Right ventricle myocardium superior (tissue), 1 donor: ENCODE measurements around the gene MPDZ. TPM values are rescaled to one million over a fixed set of nuclear protein-coding genes. Genes with fewer than 3 reads are reported as not detected.

Source experiments
- ATAC-seq: fragments of 200-7000 bp; cut with Tn5 transposase; one replicate; pipeline ENCODE4 v1.9.1; 2020; ENCODE audit warnings: mild to moderate bottlenecking; ENCODE audit not compliant: poor library complexity
- DNase-seq: peaks from one replicate; pipeline ENCODE4 v3.0.0-alpha.2; 2020
- intact Hi-C: fragments of 100-400 bp; cut with DNase I; formaldehyde crosslinking; loops from one replicate; pipeline ENCODE4 v1.11.2; 2022
- total RNA-seq: library from RNA; stranded (reverse); fragmentation: NEBNext Ultra II Directional; extraction: Animal tissue kit (Norgen Biotek cat#: 25700); gene quantifications from one replicate; pipeline ENCODE4 v1.2.1, GENCODE V29; 2021
- donor health status: DM: no; HTN: yes; CAD: no; lungs with severe emphysema.

MPDZ gene
- total RNA-seq, 1 donor from 2014 or later, result 64.3 TPM

GRCh38 chr9:13113751-13114150 lies 165.7 kb downstream of the MPDZ start:
- intact Hi-C loops, result no loop called here
- DNase-seq (no peak), ATAC-seq (no peak)

GRCh38 chr9:13113216-13113615 lies 166.3 kb downstream of the MPDZ start:
- DNase-seq (no peak), ATAC-seq (no peak)
- intact Hi-C loops, result no loop called here

GRCh38 chr9:13111778-13112177 lies 167.7 kb downstream of the MPDZ start:
- intact Hi-C loops, result no loop called here
- no peak for ATAC-seq

GRCh38 chr9:13110766-13111417 lies 168.6 kb downstream of the MPDZ start:
- ATAC-seq (peak; percentile 83), DNase-seq (peak; percentile 68)
- intact Hi-C loops, result no loop called here

More at GRCh38 chr9:13111778-13112177, 167.7 kb downstream of the MPDZ start:
- no peak for DNase-seq

- DNase-seq (no peak), ATAC-seq (no peak)
- intact Hi-C loops, result no loop called here
Measured at GRCh38 chr9:13109781-13110180, 169.7 kb downstream of the MPDZ start.

GRCh38 chr9:13107008-13107407 lies 172.5 kb downstream of the MPDZ start:
- no peak for ATAC-seq
- no peak for DNase-seq
- intact Hi-C loops, result no loop called here

- DNase-seq (no peak), ATAC-seq (no peak)
- intact Hi-C loops, result no loop called here
Measured at GRCh38 chr9:13100914-13101572, 178.4 kb downstream of the MPDZ start.

- no peak for DNase-seq
- ATAC-seq, result no peak
- intact Hi-C loops, result no loop called here
Measured at GRCh38 chr9:13095056-13095455, 184.4 kb downstream of the MPDZ start.

GRCh38 chr9:13090628-13091027 lies 188.9 kb downstream of the MPDZ start:
- ATAC-seq, result no peak
- DNase-seq, result no peak
- intact Hi-C loops, result no loop called here

- intact Hi-C loops, result loop anchor here (5.0 kb wide), 1 partner anchor 372 kb away; no protein-coding TSS in a partner anchor
Measured at GRCh38 chr9:13089666-13090065, 189.8 kb downstream of the MPDZ start.

GRCh38 chr9:13088720-13089427 lies 190.6 kb downstream of the MPDZ start:
- intact Hi-C loops, result loop anchor here (5.0 kb wide), 1 partner anchor 372 kb away; no protein-coding TSS in a partner anchor
- ATAC-seq (peak; percentile 76), DNase-seq (no peak)

More at GRCh38 chr9:13089666-13090065, 189.8 kb downstream of the MPDZ start:
- DNase-seq (no peak), ATAC-seq (no peak)

GRCh38 chr9:13083963-13084528 lies 195.4 kb downstream of the MPDZ start:
- intact Hi-C loops, result no loop called here
- ATAC-seq (no peak), DNase-seq (no peak)

GRCh38 chr9:13083366-13083765 lies 196.1 kb downstream of the MPDZ start:
- DNase-seq, result no peak
- intact Hi-C loops, result no loop called here
- ATAC-seq, result no peak

- intact Hi-C loops, result no loop called here
- no peak for DNase-seq
- ATAC-seq, result no peak
Measured at GRCh38 chr9:13082796-13083195, 196.7 kb downstream of the MPDZ start.

- ATAC-seq (no peak), DNase-seq (no peak)
- intact Hi-C loops, result no loop called here
Measured at GRCh38 chr9:13078164-13078563, 201.3 kb downstream of the MPDZ start.

- intact Hi-C loops, result no loop called here
- no peak for ATAC-seq
- no peak for DNase-seq
Measured at GRCh38 chr9:13076616-13077015, 202.9 kb downstream of the MPDZ start.

GRCh38 chr9:13071921-13072320 lies 207.6 kb downstream of the MPDZ start:
- no peak for DNase-seq
- intact Hi-C loops, result no loop called here
- ATAC-seq, result no peak

GRCh38 chr9:13070612-13071595 lies 208.6 kb downstream of the MPDZ start:
- intact Hi-C loops, result no loop called here
- DNase-seq, result no peak
- ATAC-seq, result no peak
